DOHH2 (cell line): ENCODE data around the gene TGM2.

Experiments used
- H3F3A ChIP-seq: fragments of 200-600 bp; sonication (generic), shearing (Covaris generic); 2 replicates; pipeline ENCODE4 v1.6.0; 2016; ENCODE audit warnings: antibody characterized with exemption, mild to moderate bottlenecking; ENCODE audit not compliant: control insufficient read depth, insufficient read depth
- H3K27ac ChIP-seq: fragments of 200-600 bp; sonication (generic); 2 replicates; pipeline ENCODE4 v1.5.1; 2014; ENCODE audit warnings: low read depth, mild to moderate bottlenecking, low read length, moderate library complexity
- H3K27me3 ChIP-seq: fragments of 200-600 bp; sonication (generic); 2 replicates; pipeline ENCODE4 v1.6.1; 2014; ENCODE audit warnings: mild to moderate bottlenecking, low read length, mixed read lengths; ENCODE audit not compliant: control insufficient read depth
- H3K36me3 ChIP-seq: fragments of 200-600 bp; sonication (generic); 2 replicates; pipeline ENCODE4 v1.6.1; 2014; ENCODE audit warnings: mild to moderate bottlenecking, low read length, moderate library complexity, mixed read lengths; ENCODE audit not compliant: control insufficient read depth
- H3K4me1 ChIP-seq: fragments of 200-600 bp; sonication (generic); 2 replicates; pipeline ENCODE4 v1.6.1; 2014; ENCODE audit warnings: mild to moderate bottlenecking, low read length, mixed read lengths; ENCODE audit not compliant: control insufficient read depth
- H3K4me2 ChIP-seq: fragments of 200-600 bp; sonication (generic); 2 replicates; pipeline ENCODE4 v1.6.0; 2014; ENCODE audit warnings: mild to moderate bottlenecking, low read length, moderate library complexity
- H3K4me3 ChIP-seq: fragments of 200-600 bp; sonication (generic); 2 replicates; pipeline ENCODE4 v1.5.1; 2014; ENCODE audit warnings: mild to moderate bottlenecking, low read length, mixed read lengths
- H3K79me2 ChIP-seq: fragments of 200-600 bp; sonication (generic); 2 replicates; pipeline ENCODE4 v1.6.1; 2014; ENCODE audit warnings: mild to moderate bottlenecking, low read length, mixed read lengths; ENCODE audit not compliant: control insufficient read depth
- H3K9me2 ChIP-seq: fragments of 200-600 bp; sonication (generic); replicated peaks from 2 replicates; pipeline ENCODE4 v1.6.1; 2014; ENCODE audit warnings: mild to moderate bottlenecking, low read length, mixed read lengths; ENCODE audit not compliant: control insufficient read depth
- H3K9me3 ChIP-seq: fragments of 200-600 bp; sonication (generic); 2 replicates; pipeline ENCODE4 v1.6.1; 2014; ENCODE audit warnings: antibody characterized with exemption, low read length, mixed read lengths; ENCODE audit not compliant: control insufficient read depth, insufficient read depth
- H4K20me1 ChIP-seq: fragments of 200-600 bp; sonication (generic); 2 replicates; pipeline ENCODE4 v1.6.0; 2014; ENCODE audit warnings: low read depth, mild to moderate bottlenecking, antibody characterized with exemption, low read length, moderate library complexity; ENCODE audit not compliant: control insufficient read depth, insufficient read depth
- EZH2phosphoT487 ChIP-seq: fragments of 200-600 bp; sonication (generic); IDR thresholded peaks from 2 replicates; pipeline ENCODE4 v1.6.1; 2017; ENCODE audit warnings: borderline replicate concordance, mild to moderate bottlenecking, antibody characterized with exemption, low read length, moderate library complexity, mixed read lengths
- TF ChIP-seq, protein P1 (sequence below): fragments of 200-600 bp; sonication (generic); IDR thresholded peaks from one replicate; pipeline ENCODE4 v1.5.1; 2014; ENCODE audit warnings: antibody characterized with exemption, mild to moderate bottlenecking, low read depth, low read length; ENCODE audit not compliant: poor library complexity, severe bottlenecking

Gene TGM2

GRCh38 chr20:38164624-38165088 lies 414 bp downstream of the TGM2 start:
- Histone ChIP-seq H3F3A (no peaks in the 10 kb centered on the region), H3K27ac (no peak overlapping the region), H3K4me2 (peak overlapping the region; percentile 47; the same call in 1 of the 2 replicates), H3K4me3 (no peak overlapping the region), H3K79me2 (no peaks in the 10 kb centered on the region), H3K27me3 (no peaks in the 10 kb centered on the region), H3K36me3 (no peaks in the 10 kb centered on the region), H3K9me2 (no peaks in the 10 kb centered on the region), H4K20me1 (no peaks in the 10 kb centered on the region), H3K9me3 (no peaks in the 10 kb centered on the region), H3K4me1 (no peaks in the 10 kb centered on the region; the same call in 1 of the 2 replicates)
- TF ChIP-seq, protein P1, sequence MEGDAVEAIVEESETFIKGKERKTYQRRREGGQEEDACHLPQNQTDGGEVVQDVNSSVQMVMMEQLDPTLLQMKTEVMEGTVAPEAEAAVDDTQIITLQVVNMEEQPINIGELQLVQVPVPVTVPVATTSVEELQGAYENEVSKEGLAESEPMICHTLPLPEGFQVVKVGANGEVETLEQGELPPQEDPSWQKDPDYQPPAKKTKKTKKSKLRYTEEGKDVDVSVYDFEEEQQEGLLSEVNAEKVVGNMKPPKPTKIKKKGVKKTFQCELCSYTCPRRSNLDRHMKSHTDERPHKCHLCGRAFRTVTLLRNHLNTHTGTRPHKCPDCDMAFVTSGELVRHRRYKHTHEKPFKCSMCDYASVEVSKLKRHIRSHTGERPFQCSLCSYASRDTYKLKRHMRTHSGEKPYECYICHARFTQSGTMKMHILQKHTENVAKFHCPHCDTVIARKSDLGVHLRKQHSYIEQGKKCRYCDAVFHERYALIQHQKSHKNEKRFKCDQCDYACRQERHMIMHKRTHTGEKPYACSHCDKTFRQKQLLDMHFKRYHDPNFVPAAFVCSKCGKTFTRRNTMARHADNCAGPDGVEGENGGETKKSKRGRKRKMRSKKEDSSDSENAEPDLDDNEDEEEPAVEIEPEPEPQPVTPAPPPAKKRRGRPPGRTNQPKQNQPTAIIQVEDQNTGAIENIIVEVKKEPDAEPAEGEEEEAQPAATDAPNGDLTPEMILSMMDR, result no peak
- TF ChIP-seq EZH2phosphoT487, result no peak

- Histone ChIP-seq H4K20me1 (no peaks in the 10 kb centered on the region), H3K79me2 (no peaks in the 10 kb centered on the region), H3K9me3 (no peaks in the 10 kb centered on the region), H3K27ac (no peak overlapping the region), H3K36me3 (no peaks in the 10 kb centered on the region), H3K4me2 (no peak overlapping the region), H3K4me1 (no peaks in the 10 kb centered on the region; the same call in 1 of the 2 replicates), H3F3A (no peaks in the 10 kb centered on the region), H3K9me2 (no peaks in the 10 kb centered on the region), H3K4me3 (no peak overlapping the region), H3K27me3 (no peaks in the 10 kb centered on the region)
- TF ChIP-seq, protein P1, result no peak
- no peak for TF ChIP-seq EZH2phosphoT487
These were observed 1.0 kb downstream of the TGM2 start for GRCh38 chr20:38164069-38164468.

- no peaks in the 10 kb centered on the region for H3F3A ChIP-seq
- H3K27ac ChIP-seq, result no peak overlapping the region
- H3K4me2 ChIP-seq, result no peak overlapping the region
- TF ChIP-seq EZH2phosphoT487, result no peak
- TF ChIP-seq, protein P1, result no peak
- no peaks in the 10 kb centered on the region; the same call in 1 of the 2 replicates for H3K4me1 ChIP-seq
- H4K20me1 ChIP-seq, result no peaks in the 10 kb centered on the region
- no peaks in the 10 kb centered on the region for H3K9me3 ChIP-seq
- H3K79me2 ChIP-seq, result no peaks in the 10 kb centered on the region
- no peaks in the 10 kb centered on the region for H3K27me3 ChIP-seq
- no peaks in the 10 kb centered on the region for H3K36me3 ChIP-seq
- no peak overlapping the region for H3K4me3 ChIP-seq
- H3K9me2 ChIP-seq, result no peaks in the 10 kb centered on the region
These were observed 1.9 kb downstream of the TGM2 start for GRCh38 chr20:38162878-38163875.
